ENCODE data around the gene ATP8A1. TPM values are rescaled to one million over a fixed set of nuclear protein-coding genes. Genes with fewer than 3 reads are reported as not detected.
A peak's percentile ranks its signal among the peaks of the same experiment; 100 is the strongest.

The ATP8A1 gene
- total and polyA plus RNA-seq, 2 of the 8 experiments (the other 6 are each of a cell fraction or from before 2014, with no cell fraction given), result 3.7 to 14.9 TPM

DNA sequence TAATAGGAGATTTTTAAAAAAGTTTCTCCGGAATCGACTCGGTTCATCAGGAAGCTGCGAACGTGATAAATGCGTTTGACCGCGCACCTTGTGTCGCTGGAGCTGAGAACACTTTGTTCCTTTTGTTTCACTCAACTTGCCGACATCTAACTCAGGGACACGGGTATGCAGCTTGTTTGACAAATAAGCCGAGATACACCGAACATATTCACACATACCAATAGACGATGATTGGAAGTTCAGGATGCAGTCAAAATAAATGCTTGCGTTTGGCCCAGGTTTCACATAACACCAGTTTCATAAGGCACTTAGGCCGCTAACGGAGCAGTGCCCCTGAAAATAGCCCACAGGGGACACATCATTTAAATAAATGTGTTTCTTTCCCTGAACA lies 260.5 kb downstream of the ATP8A1 start:
- H2AFZ ChIP-seq (ENCODE audit: low read length), result no peak overlapping the region
- FAIRE-seq (peak; percentile 36), DNase-seq (ENCODE audit: low read depth in 1 of 2, low spot score in 2 of 2) (no peak)
- H4K8ac ChIP-seq (ENCODE audit: extremely low read depth, insufficient read depth, low read length), result no peak overlapping the region
- H3K18ac ChIP-seq (ENCODE audit: extremely low read depth, low read length), result no peak overlapping the region
- H3K14ac ChIP-seq (ENCODE audit: insufficient read length), result no peak overlapping the region
- 16% methylated on average over 17 of the region's 17 CpGs; no CpG with 5 or more reads in 1 of the 2 experiments for whole genome bisulfite sequencing, 2 experiments (ENCODE audit: extremely low coverage in 1 of 2, insufficient coverage in 1 of 2, insufficient read length in 1 of 2, insufficient replicate concordance in 2 of 2, low coverage in 1 of 2, low lambda C conversion rate in 2 of 2, missing lambda C conversion rate in 1 of 2)
- H3K79me1 ChIP-seq (ENCODE audit: low read depth, low read length), result no peaks in the 10 kb centered on the region
- no peak overlapping the region for H3K23ac ChIP-seq (ENCODE audit: insufficient read length)
- peaks cover 4 to 28% (median 12%) of the 10 kb centered on the region in 4 experiments; a peak in 6 of 7 replicates for H3K4me1 ChIP-seq (replicated peaks in 1 of 4; ENCODE audit: control insufficient read depth in 3 of 4, insufficient read depth in 4 of 4, low read length in 3 of 4)
- H2BK5ac ChIP-seq (ENCODE audit: low read depth, low read length), result no peak overlapping the region
- no peak overlapping the region for H3K56ac ChIP-seq (replicated peaks; ENCODE audit: insufficient read length, low read depth, low read length)
- H2BK15ac ChIP-seq (ENCODE audit: low read length), result no peak overlapping the region
- ChIA-PET POLR2A (ENCODE audit: partially characterized antibody) (interaction anchor here (0.9 to 1.2 kb wide), 3 partner anchors 25 to 102 kb away, joined by 3 to 5 read pairs (median 3); no protein-coding TSS in a partner anchor), CTCF (ENCODE audit: partially characterized antibody) (interaction anchor here (1.0 to 12.0 kb wide), 6 partner anchors 25 to 122 kb away, joined by 3 to 135 read pairs (median 6); no protein-coding TSS in a partner anchor)
- no peak overlapping the region for H2BK12ac ChIP-seq (ENCODE audit: low read depth, low read length)
- no peak overlapping the region for H3K27ac ChIP-seq (ENCODE audit: low read depth, low read length)
- H3K4ac ChIP-seq (replicated peaks; ENCODE audit: insufficient read length, low read depth, low read length), result no peak overlapping the region
- H2AK5ac ChIP-seq (ENCODE audit: low read depth, low read length), result no peak overlapping the region
- no peak overlapping the region for H2BK120ac ChIP-seq (replicated peaks; ENCODE audit: low read depth, low read length)
- peak overlapping the region; percentile 89 to 93 for H3K4me2 ChIP-seq (ENCODE audit: insufficient read depth in 1 of 2, low read depth in 2 of 2, low read length in 2 of 2)
- no peak overlapping the region for H4K5ac ChIP-seq (ENCODE audit: insufficient read length, low read depth, low read length)
- H3K9ac ChIP-seq (replicated peaks in 1 of 4; ENCODE audit: extremely low read depth in 1 of 4, low read depth in 3 of 4, low read length in 3 of 4), result no peak overlapping the region
- H2BK20ac ChIP-seq (ENCODE audit: low read length), result no peak overlapping the region
- peaks cover 33% of the 10 kb centered on the region for H3K23me2 ChIP-seq (ENCODE audit: low read depth, low read length)
- peaks cover 19 to 62% (median 57%) of the 10 kb centered on the region in 4 experiments for H3K27me3 ChIP-seq (replicated peaks in 1 of 4; ENCODE audit: control insufficient read depth in 3 of 4, extremely low read depth in 1 of 4, insufficient read depth in 3 of 4, low read length in 3 of 4)
- H3K79me2 ChIP-seq (ENCODE audit: control insufficient read depth in 1 of 2, insufficient read depth in 2 of 2, low read length in 2 of 2), result no peaks in the 10 kb centered on the region
- H3K36me3 ChIP-seq (ENCODE audit: control insufficient read depth in 2 of 4, insufficient read depth in 4 of 4, low read length in 3 of 4), result no peaks in the 10 kb centered on the region
- H4K20me1 ChIP-seq (replicated peaks in 1 of 2; ENCODE audit: control insufficient read depth in 1 of 2, insufficient read depth in 2 of 2, low read length in 2 of 2), result no peaks in the 10 kb centered on the region
- H3K4me3 ChIP-seq (ENCODE audit: extremely low read depth in 1 of 4, insufficient read depth in 2 of 4, low read depth in 3 of 4, low read length in 4 of 4), result peak overlapping the region; percentile 2 to 66 (median 36); a peak in 5 of 8 replicates
- H4K91ac ChIP-seq (replicated peaks; ENCODE audit: insufficient read length, low read length), result no peak overlapping the region
- H3K9me3 ChIP-seq (ENCODE audit: insufficient read depth in 2 of 2, low read depth in 1 of 2, low read length in 1 of 2), result no peaks in the 10 kb centered on the region
- no peak for TF ChIP-seq BCL11A (IDR thresholded peaks at IDR 0.05; ENCODE audit: low read depth in 2 of 2, low read length in 2 of 2)
- no peak for TF ChIP-seq GTF2F1 (IDR thresholded peaks at IDR 0.05; ENCODE audit: borderline replicate concordance, low read depth, low read length)
- TF ChIP-seq, protein P1, sequence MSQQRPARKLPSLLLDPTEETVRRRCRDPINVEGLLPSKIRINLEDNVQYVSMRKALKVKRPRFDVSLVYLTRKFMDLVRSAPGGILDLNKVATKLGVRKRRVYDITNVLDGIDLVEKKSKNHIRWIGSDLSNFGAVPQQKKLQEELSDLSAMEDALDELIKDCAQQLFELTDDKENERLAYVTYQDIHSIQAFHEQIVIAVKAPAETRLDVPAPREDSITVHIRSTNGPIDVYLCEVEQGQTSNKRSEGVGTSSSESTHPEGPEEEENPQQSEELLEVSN (IDR thresholded peaks at IDR 0.05), result no peak
- TF ChIP-seq MAFK (IDR thresholded peaks at IDR 0.05; ENCODE audit: low read depth, low read length), result no peak
